Raji (cell line): Measurements from ENCODE around the gene CTCFL.

ENCODE experiments used
- POLR2A ChIP-seq: IDR thresholded peaks from 2 replicates; pipeline ENCODE4 v1.6.1; 2011; ENCODE audit warnings: low read depth, low read length, control low read depth; ENCODE audit not compliant: insufficient read depth

CTCFL gene

DNA sequence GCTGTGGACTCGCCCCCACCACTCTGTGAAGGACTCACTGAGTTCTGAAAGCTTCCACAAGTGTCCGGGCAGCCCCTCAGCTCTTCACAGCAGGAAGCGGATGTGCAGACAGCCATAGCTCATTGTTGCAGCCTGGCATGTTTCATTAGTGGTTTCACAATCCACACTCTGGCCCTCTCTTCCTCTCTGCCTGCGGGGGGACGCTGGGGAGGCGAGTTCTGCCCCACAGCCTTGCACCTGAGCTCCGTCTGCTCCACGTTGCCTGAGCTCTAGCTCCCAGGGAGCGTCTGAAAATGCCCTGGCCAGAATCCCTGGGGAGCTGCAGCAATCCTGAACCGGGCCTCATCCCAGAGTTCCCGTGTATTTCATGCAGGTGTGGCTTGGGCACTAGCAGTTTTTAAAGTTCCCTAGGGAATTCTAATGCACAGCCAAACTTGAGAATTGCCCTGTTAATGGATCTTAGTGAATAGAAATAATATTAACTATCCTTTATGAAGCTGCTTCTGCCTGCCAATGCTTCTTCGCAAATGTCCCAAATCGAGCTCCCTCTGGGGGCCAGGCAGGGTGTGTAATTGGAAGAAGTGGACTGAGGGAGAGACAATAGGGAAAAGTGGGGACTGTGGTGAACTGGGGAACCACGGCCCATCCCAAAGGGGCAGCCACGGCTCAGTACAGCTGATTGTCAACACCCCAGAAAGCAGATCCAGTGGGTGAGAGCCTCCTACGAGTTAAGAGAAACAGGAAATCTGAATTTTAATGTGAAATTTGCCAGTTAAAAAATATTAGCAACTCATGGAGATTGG lies 51.5 kb downstream of the CTCFL start:
- no peak for TF ChIP-seq POLR2A

DNA sequence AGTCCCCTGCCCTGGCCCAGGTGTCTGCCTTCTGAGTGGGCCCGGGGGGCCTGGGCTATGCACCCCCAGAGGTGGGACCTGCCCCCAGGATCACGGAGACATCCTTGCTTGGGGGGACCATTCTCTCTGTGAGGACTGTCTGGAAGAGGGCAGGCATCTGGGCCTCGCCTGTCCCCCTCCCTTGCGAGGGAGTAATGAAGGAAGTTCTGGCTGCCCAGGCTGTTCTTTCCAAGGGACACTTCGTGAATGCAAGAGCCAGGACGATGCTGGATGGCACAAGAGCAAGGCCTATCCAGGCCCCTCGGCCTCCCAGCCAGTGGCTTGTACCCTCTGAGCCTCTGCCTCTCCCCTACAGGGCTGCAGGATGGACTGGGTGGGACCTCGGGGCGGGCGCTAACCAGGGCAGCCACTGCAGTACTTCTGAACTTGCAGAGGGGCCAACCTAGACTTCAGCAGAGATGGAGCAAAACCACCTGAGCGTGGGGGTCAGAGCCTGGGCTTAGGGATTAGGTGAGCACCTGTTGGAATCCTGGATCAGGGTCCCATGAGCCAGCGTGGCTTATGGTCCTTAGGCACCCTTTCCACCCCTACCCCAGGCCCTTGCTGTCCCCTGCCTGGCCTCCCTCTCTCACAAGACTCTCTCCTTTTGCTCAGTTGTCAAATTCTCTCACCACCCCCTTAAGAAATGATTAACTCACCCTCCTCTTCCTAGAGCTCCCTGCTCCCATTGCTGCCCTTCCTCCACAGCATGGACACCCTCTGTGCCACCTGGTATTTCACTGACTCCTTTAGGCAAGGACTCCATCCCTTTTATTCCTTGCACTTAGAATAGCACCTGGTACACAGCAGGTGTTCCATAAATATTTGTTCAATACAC lies 53.2 kb downstream of the CTCFL start:
- TF ChIP-seq POLR2A = no peak

DNA sequence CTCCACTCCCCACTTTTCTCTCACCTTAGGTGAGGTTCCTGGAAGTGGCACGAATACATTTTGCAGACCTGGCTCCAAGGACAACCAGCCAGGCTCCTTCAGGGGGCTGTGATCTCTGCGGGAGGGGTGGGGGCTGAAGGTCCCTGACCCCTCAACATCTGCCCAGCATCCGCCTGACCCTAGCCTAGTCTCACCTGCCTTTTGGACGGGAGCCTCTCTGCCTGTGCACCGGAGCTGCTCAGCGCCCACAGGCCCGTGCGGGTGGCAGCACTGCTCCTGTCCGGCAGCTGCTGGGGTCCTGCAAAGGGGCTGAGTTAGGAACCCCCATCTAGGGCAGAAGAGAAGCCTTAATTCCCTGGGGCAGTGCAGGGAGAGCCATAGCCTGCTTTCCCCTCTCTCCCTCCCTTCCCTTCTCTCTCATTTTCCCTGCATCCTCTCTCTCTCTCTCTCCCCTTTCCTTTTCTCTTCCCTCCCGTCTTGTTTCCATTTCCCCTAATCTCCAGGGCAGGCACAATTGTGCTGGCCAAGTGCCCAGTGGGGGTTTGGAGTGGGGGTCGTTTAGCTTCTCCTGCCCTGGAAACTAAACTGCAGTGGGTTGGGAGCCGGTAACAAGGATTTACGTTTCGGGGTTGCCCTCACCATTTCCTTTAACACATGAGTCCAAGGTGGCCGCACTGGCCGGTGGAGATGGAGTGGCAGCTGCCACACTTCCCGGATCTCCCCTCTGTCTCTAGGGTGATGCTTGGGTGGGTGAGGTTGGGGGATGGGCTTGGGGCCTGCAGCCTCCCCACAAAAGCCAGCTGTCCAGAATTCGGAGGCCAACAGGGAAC lies 54.1 kb downstream of the CTCFL start:
- TF ChIP-seq POLR2A = no peak

DNA sequence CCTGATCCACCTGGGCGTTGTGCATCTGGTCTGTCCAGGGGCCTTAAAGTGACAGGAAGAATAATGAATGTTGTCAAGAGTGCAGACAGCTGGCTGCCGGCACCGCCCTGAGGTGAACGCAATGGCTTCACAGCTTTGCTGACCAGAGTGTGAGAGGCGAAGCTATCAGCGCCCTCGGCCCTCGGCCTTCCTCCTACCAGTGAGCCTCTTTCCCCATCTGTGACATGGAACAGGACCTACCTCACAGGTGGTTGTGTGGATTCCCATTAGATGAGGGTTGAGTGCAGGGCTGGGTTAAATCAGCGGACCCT lies 54.8 kb downstream of the CTCFL start:
- no peak for TF ChIP-seq POLR2A

DNA sequence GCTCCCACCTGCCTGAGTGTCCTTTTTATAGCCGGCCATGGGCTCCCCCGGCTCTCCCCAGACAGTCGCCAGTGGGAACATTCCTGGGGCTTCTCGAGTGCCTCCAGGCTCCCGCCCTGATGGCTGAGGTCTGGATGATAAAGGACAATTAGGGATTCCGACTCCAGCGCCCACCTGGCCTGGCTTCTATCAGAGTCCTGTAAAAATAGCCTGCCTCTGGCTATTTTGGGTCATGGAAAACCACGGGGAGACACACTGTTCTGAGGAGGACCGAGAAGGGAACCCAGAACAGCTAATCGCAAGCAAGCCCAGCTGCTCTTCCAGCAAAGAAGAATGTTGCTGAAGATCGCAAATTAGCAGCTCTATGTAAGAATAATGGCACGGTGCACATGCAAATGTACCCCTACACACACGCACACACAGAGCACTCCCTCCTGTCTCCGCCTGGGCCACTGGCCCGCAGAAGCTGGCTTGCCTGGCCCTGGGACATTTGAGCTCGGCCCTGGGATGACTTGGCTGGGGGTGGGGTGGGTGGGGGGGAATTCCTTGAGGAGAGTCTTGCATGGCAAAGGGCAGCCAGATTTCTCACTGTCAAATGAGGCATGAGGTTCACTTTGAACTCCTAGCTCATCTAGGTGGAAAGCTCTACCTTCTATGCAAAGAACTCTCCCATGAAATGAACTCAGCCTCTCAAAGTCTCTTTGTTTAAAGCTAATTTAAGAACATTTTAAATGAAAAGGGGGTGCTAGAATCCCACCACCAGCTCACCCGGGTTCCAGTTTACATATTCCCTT lies 55.3 kb downstream of the CTCFL start:
- no peak for TF ChIP-seq POLR2A

- TF ChIP-seq POLR2A = no peak
These were observed 56.2 kb downstream of the CTCFL start for GRCh38 chr20:57468523-57469417.

GRCh38 chr20:57467742-57468141 lies 57.2 kb downstream of the CTCFL start:
- no peak for TF ChIP-seq POLR2A

GRCh38 chr20:57465943-57466342 lies 59.0 kb downstream of the CTCFL start:
- TF ChIP-seq POLR2A = no peak

DNA sequence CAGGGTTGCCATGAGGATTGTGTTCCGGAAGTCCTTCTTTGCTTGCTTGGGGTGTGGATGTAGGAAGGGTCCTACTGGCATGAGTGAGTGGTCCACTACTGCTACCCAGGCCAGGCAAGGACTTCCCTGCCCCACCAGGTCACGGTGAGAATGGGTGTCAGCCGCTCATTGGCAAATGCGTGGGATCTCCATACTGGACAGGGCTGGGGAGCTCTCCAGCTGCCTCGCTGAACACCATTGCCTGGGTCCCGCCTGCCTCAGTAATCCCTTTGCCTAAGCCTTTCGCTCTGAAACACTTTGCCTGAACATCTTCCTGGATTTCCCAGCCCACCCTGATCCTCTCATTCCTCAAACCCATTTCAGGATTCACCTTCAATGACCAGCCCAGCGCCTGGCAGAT lies 59.5 kb downstream of the CTCFL start:
- TF ChIP-seq POLR2A = no peak

DNA sequence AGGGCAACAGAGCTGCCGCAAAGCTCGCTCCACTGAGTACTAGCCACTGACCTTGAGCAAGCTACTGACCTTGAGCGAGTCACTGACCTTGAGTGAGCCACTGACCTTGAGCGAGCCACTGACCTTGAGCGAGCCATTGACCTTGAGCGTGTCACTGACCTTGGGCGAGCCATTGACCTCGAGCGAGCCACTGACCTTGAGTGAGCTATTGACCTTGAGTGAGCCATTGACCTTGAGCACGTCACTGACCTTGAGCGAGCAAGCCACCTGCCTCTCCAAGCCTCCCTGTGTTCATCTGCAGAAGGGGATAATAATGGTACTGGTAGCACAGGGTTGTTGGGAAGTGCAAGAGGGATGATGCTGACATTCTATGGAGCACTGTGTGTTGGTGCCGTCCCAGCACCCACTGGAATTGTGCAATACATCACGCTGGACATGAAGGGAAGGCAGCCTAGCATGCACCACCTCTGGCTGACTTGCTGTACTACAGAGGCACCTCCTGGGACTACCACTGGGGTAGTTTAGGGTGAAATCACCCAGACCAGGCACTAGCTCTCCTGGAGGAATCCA lies 60.2 kb downstream of the CTCFL start:
- no peak for TF ChIP-seq POLR2A

DNA sequence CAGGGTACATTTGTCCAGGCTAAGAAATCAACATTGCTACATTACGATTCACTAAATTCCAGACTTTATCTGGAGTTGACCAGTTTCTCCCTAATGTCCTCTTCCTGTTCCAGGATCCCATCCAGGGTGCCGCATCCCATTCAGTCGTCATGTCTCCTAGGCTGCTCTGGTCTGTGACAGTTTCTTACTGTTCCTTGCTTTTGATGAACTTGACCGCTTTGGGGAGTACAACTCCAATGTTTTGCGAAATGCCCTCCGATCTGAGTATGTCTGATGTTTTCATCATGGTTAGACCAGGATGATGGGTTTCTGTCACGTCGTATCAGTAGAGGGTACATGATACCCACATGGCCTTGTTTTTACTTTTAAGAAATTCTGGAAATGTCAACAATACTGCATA lies 62.2 kb downstream of the CTCFL start:
- no peak for TF ChIP-seq POLR2A

DNA sequence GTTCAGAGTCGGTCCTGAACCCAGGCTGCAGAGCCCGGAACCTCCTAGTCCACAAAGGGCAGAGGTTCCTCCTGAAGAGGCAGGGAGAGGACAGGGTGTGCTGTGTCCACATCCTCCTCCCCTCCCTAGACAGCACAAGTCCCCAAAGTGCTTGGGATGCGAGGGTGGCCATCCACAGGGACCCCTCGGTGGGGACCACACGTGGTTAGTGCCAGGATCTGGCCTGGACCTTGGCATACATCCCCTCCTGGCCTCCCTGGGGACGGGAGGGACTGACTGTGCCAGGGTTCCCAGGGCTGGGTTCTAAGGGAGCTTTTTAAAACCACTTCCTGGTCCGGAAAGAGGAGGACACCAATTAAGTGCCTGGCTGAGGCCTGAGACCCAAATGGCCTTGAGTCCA lies 63.2 kb downstream of the CTCFL start:
- TF ChIP-seq POLR2A = no peak

GRCh38 chr20:57460781-57461465 lies 64.0 kb downstream of the CTCFL start:
- no peak for TF ChIP-seq POLR2A
